Neural cell (in vitro differentiated cells): ENCODE data around the gene SGCE.

Source experiments
- CTCF ChIP-seq: fragments of 450-650 bp; IDR thresholded peaks from 2 replicates; pipeline ENCODE4 v1.5.1; 2014; ENCODE audit warnings: antibody characterized with exemption, mild to moderate bottlenecking, moderate library complexity; ENCODE audit not compliant: poor library complexity, severe bottlenecking
- POLR2AphosphoS5 ChIP-seq: IDR thresholded peaks from 2 replicates; pipeline ENCODE4 v1.6.1; 2012

DNA sequence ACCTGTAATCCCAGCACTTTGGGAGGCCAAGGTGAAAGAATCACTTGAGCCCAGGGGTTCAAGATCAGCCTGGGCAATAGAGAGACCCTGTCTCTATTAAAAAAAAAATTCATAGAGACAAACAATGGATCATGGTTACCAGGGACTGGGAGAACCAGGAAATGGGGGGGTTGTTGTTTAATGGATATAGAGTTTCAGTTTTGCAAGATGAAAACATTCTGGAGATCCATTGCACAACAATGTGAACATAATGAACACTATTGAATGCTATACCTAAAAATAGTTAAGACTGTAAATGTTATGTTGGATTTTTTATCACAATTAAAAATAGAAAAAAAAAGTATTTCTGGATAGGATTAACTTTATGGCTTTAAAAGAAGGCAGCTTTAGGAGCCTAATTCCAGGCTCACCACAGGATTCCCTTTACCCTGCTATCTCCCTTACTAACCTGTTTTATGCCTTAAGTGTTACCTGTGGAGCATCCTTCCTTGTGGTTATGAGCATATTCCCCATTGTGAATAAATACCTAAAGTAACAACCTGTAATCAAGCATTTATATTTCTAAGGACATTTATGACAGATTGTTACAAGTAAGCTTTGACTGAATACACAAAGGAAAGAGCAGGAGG, 45.1 kb upstream of the SGCE start:
- no peak for TF ChIP-seq CTCF
- TF ChIP-seq POLR2AphosphoS5, result peak; percentile 57
